Choroid plexus epithelial cell (primary cell): ENCODE measurements around the gene MAST2.

Experiments
- DNase-seq: peaks from one replicate; pipeline ENCODE4 v3.0.0-alpha.2; 2010; ENCODE audit warnings: low read depth
- H3K4me3 ChIP-seq: 2 replicates; pipeline ENCODE4 v1.5.1; 2011; ENCODE audit warnings: low read depth, mild to moderate bottlenecking, control low read depth, low read length, moderate library complexity
- TF ChIP-seq, protein P1 (sequence below): conservative IDR thresholded peaks from 2 replicates; pipeline ENCODE4 v1.5.1; 2011; ENCODE audit warnings: low read depth, mild to moderate bottlenecking, control low read depth, inconsistent platforms, low read length, moderate library complexity

The MAST2 gene

DNA sequence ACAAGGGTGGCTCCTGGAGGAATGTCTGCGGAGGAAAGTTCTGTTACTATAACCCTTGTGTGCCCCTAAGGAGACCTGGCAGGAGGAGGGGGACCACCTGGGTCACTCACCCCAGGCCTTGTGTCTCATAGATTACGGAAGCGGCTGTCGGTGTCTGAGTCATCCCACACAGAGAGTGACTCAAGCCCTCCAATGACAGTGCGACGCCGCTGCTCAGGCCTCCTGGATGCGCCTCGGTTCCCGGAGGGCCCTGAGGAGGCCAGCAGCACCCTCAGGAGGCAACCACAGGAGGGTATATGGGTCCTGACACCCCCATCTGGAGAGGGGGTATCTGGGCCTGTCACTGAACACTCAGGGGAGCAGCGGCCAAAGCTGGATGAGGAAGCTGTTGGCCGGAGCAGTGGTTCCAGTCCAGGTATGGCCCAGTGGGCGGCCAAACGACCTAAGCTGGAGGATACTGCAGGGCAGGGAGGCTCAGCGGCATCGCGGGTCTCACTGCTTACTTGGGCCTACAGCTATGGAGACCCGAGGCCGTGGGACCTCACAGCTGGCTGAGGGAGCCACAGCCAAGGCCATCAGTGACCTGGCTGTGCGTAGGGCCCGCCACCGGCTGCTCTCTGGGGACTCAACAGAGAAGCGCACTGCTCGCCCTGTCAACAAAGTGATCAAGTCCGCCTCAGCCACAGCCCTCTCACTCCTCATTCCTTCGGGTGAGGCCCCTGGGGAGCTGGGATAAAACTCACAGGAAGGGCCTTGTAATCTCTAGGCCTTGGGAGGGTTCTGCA lies 227.7 kb downstream of the MAST2 start:
- TF ChIP-seq, protein P1, sequence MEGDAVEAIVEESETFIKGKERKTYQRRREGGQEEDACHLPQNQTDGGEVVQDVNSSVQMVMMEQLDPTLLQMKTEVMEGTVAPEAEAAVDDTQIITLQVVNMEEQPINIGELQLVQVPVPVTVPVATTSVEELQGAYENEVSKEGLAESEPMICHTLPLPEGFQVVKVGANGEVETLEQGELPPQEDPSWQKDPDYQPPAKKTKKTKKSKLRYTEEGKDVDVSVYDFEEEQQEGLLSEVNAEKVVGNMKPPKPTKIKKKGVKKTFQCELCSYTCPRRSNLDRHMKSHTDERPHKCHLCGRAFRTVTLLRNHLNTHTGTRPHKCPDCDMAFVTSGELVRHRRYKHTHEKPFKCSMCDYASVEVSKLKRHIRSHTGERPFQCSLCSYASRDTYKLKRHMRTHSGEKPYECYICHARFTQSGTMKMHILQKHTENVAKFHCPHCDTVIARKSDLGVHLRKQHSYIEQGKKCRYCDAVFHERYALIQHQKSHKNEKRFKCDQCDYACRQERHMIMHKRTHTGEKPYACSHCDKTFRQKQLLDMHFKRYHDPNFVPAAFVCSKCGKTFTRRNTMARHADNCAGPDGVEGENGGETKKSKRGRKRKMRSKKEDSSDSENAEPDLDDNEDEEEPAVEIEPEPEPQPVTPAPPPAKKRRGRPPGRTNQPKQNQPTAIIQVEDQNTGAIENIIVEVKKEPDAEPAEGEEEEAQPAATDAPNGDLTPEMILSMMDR: no peak
- H3K4me3 ChIP-seq: no peak overlapping the region

DNA sequence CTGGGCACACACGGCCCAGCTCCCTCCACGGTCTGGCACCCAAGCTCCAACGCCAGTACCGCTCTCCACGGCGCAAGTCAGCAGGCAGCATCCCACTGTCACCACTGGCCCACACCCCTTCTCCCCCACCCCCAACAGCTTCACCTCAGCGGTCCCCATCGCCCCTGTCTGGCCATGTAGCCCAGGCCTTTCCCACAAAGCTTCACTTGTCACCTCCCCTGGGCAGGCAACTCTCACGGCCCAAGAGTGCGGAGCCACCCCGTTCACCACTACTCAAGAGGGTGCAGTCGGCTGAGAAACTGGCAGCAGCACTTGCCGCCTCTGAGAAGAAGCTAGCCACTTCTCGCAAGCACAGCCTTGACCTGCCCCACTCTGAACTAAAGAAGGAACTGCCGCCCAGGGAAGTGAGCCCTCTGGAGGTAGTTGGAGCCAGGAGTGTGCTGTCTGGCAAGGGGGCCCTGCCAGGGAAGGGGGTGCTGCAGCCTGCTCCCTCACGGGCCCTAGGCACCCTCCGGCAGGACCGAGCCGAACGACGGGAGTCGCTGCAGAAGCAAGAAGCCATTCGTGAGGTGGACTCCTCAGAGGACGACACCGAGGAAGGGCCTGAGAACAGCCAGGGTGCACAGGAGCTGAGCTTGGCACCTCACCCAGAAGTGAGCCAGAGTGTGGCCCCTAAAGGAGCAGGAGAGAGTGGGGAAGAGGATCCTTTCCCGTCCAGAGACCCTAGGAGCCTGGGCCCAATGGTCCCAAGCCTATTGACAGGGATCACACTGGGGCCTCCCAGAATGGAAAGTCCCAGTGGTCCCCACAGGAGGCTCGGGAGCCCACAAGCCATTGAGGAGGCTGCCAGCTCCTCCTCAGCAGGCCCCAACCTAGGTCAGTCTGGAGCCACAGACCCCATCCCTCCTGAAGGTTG lies 231.4 kb downstream of the MAST2 start:
- DNase-seq: no peak
- no peak overlapping the region for H3K4me3 ChIP-seq
- TF ChIP-seq, protein P1: no peak

More for the DNA sequence above, 227.7 kb downstream of the MAST2 start:
- peak; percentile 22 for DNase-seq

DNA sequence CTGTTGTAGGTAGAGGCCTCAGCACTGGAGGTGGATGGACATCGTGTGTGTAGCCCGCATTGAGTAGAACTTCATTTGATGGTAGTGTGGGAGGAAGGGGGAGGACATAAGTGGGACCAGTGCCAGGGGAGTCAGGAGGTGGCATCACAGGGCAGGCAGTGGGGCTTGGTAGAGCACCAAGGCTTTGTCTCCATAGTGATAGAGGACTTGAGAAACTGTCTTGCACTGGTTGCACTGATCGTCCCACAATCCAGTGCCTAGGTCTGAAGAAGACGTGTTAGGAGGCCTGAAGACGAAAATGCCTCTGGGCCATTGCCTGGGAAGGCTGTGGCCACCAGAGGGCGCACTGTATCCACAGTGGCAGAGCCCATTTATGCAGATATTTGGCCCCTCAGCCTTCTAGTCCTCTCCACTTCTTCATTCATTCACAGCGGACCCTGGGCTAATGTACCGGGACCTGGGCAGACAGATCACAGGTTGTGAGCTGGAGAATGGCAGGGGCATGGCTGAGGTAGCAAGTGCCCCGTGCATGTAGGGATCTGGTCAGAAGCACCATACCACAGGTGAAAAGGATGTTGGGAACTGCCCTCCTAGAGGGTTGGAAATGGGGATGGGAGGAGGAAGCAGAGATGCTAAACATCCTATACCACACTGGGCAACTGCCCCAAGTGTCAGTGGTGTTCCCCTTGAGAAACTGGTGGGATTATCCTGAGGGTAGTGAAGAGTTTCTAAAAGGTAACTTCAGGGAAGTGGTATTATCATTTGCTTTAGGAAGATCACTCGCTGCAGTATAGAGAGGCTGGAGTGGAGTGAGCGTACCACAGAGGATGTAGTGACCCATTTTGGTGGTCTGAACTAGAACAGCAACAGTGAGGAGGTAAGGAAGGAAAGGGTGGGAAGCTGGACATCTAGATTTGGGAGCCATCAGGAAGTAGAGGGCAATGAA lies 233.8 kb downstream of the MAST2 start:
- TF ChIP-seq, protein P1: peak; percentile 99
- peak; percentile 91 for DNase-seq
- H3K4me3 ChIP-seq: no peak overlapping the region

DNA sequence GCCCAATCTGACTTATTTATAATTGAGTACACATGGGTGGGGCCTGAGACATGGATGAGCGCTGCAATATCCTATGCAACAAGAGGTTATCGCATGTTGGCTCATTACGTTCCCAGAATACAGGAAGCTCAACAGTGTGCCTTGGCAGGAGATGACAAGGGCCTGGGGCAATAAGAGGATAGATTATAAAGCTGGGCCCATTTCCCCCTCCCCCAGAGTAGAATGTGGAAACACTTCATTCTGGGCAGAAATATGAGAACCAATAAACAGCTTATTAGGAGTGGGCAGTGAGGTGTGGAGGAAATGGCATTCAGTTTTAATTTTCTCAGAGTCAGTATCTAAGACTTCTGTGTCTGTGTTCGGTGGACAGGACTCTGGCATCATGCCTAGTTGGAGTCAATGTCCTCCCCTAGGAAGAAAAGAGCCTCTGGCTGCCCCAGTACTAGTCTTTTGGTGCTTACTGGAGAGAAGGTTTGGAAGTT lies 236.2 kb downstream of the MAST2 start:
- peak; percentile 66 for DNase-seq
- TF ChIP-seq, protein P1: no peak

DNA sequence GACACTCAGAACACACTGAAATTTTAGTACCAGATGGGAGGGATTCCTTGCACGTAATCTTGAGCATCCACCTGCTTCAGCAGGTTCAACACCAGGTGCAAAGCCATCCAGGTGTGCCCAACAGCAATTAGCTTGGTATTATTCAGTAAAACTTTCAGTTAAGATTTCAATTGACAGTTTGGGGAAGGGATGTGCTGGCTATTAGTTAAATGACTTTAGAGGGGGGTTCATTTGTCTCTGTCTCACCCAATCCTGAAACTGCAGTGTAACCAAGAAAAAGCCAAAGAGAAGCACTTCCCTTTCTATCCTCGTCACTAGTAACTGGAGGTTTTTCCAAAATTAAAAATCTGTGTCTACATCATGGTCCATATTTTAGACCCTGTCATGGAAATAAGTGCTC lies 238.1 kb downstream of the MAST2 start:
- TF ChIP-seq, protein P1: no peak
- no peak for DNase-seq
- H3K4me3 ChIP-seq: no peak overlapping the region

More for the DNA sequence above, 236.2 kb downstream of the MAST2 start:
- no peak overlapping the region for H3K4me3 ChIP-seq

DNA sequence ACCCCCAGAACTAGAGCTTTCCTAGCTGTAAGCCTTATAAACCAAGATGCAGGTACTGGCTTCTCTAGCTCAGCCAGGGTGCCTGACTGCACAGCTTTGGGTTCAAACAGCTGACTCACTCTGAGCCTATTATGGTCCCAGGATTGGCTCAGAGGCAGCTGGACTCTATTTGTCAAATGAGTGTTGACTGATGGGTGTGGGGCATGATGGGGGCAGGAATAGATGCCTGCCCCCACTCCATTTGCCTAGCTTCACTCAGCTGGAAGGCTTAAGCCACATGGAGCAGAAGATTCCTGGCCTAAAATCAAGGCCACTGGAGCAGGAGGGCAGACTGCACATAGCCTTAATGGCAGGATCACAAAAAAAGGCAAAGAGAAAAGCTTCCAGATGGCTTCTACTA lies 238.6 kb downstream of the MAST2 start:
- TF ChIP-seq, protein P1: no peak
- no peak overlapping the region for H3K4me3 ChIP-seq
- no peak for DNase-seq
